Melanocyte of skin (primary cell): Measurements from ENCODE around the gene C2CD4C. TPM values are rescaled to one million over a fixed set of nuclear protein-coding genes. Genes with fewer than 3 reads are reported as not detected.

Experiments
- small RNA-seq, 2 donors: library from RNA; depleted of rRNA; stranded (forward); fragments of <200 nt; gene quantifications; one replicate each; pipeline ENCODE3, GENCODE V24; 2012
- total RNA-seq, 2 donors: library from RNA; depleted of rRNA; stranded (reverse); fragments of >200 nt; gene quantifications; 2 replicates each; pipeline ENCODE4 v1.2.3, GENCODE V29; 2012

The C2CD4C gene, protein sequence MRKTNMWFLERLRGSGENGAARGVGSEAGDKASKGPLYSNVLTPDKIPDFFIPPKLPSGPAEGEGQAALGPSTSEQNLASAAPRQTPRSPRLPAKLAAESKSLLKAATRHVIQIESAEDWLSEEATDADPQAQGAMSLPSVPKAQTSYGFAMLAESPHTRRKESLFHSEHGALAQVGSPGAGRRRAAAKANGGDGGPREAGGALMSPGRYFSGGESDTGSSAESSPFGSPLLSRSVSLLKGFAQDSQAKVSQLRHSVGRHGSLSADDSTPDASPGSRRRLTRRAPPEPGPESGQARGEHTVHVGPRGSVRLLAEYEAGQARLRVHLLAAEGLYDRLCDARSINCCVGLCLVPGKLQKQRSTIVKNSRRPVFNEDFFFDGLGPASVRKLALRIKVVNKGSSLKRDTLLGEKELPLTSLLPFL
- not detected for total RNA-seq

DNA sequence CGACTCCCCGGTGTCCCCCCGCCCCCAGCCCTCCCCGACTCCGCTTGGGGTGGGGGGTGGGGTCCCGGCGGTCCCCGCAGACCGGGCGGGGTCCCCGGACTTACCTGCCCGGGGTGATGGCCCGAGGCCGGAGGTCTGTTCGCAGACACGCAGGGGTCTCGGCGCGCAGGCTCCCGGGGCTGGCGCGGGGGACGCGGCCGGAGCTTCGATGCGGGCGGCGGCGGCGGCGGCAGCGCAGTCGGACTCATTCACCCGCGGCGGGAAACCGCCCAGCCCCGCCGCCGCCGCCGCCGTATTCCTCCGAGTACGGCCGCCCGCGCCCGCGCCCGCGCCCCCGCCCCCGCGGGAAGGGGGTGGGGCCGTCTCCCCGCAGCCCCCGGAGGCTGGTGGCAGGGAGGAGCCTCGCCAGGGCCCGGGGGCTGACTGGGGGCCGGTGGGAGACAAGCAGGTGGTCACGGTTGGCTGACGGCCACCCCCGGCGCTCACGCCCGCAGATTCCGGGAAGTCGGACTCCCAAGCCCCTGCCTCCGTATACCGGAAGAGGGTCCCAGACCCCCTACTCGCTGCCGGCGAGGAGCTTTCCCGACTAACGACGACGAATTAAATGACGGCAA is at the start of gene C2CD4C:
TSS of gene C2CD4C (minus strand) at position 246 of the 614 bp plus-strand sequence. CDS start 786 bp downstream, outside the sequence.

Small RNAs within 50 kb of the gene (small RNA-seq; reads per million reads assigned to genes)
- 0.04 to 0.06 reads per million in 2 donors for gene RNA5SP462

Other genes starting within 250 kb of the C2CD4C start
- gene PLPP2, start 117.7 kb downstream of the C2CD4C start, total RNA-seq, result 1 to 10 TPM; 1.4 to 4.7 TPM
- gene MIER2, start 64.4 kb downstream of the C2CD4C start, total RNA-seq, result 1 to 10 TPM; 7.2 to 8.0 TPM
- 1 to 10 TPM in 1 of 2 donors, not detected in 1; 1.0 TPM for gene SHC2, start 51.9 kb upstream of the C2CD4C start, total RNA-seq
- gene MADCAM1, start 87.3 kb upstream of the C2CD4C start, total RNA-seq, result under 1 TPM; under 0.01 to 0.33 TPM
- 10 to 100 TPM; 31.0 to 31.7 TPM for gene TPGS1, start 98.3 kb upstream of the C2CD4C start, total RNA-seq
- gene CDC34, start 122.6 kb upstream of the C2CD4C start, total RNA-seq, result 10 to 100 TPM; 34.4 to 60.3 TPM
- not detected for gene GZMM, start 134.9 kb upstream of the C2CD4C start, total RNA-seq
- 100 to 1,000 TPM; 294 to 345 TPM for gene BSG, start 163.4 kb upstream of the C2CD4C start, total RNA-seq
- gene HCN2, start 180.7 kb upstream of the C2CD4C start, total RNA-seq, result under 1 TPM; 0.67 to 0.69 TPM
- 10 to 100 TPM; 23.4 to 38.0 TPM for gene POLRMT, start 224.4 kb upstream of the C2CD4C start, total RNA-seq
- gene FGF22, start 230.7 kb upstream of the C2CD4C start, total RNA-seq, result not detected